ENCODE data around the gene DHCR24. TPM values are rescaled to one million over a fixed set of nuclear protein-coding genes. Genes with fewer than 3 reads are reported as not detected.

Gene DHCR24
- total and polyA plus RNA-seq, 2 of the 13 experiments (the other 11 are each of a cell fraction or from before 2014, with no cell fraction given): 374 to 448 TPM

GRCh38 chr1:54851406-54851805 lies 35.6 kb downstream of the DHCR24 start:
- H3K9ac ChIP-seq (ENCODE audit: insufficient read depth, low read depth, low read length): no peak overlapping the region
- peaks cover 2% of the 10 kb centered on the region for H3K79me2 ChIP-seq (ENCODE audit: insufficient read depth, low read length)
- FAIRE-seq (no peak), DNase-seq (ENCODE audit: low spot score) (no peak), ATAC-seq (no peak)
- no TSS peak for BruUV-seq (replicated peaks)
- no peak overlapping the region for H3K4me3 ChIP-seq (replicated peaks in 1 of 3; ENCODE audit: insufficient read depth in 1 of 3, low read depth in 2 of 3, low read length in 3 of 3)
- 100% methylated on average over 1 of the region's 9 CpGs for WGBS (ENCODE audit: low lambda C conversion rate)
- no peaks in the 10 kb centered on the region for H3K9me3 ChIP-seq (ENCODE audit: low read length)
- peaks cover 59 to 70% of the 10 kb centered on the region in 2 experiments for H3K36me3 ChIP-seq (replicated peaks in 1 of 2; ENCODE audit: control insufficient read depth in 1 of 2, insufficient read depth in 2 of 2, low read length in 2 of 2)
- H3K27ac ChIP-seq (ENCODE audit: extremely low read length, insufficient read depth, low read length): no peak overlapping the region
- H2AFZ ChIP-seq (ENCODE audit: low read length): no peak overlapping the region
- intact Hi-C loops (cut with micrococcal nuclease; ENCODE audit: unreplicated experiment): no loop called here
- H3K4me2 ChIP-seq (ENCODE audit: low read depth, low read length): no peak overlapping the region
- POLR2A ChIA-PET: interaction anchor here (0.7 to 5.6 kb wide), 6 partner anchors 12 to 171 kb away, joined by 3 to 52 read pairs (median 4); partner anchors contain the start of gene DHCR24
- H4K20me1 ChIP-seq (ENCODE audit: insufficient read depth, low read length): peaks cover 44% of the 10 kb centered on the region
- H3K27me3 ChIP-seq (ENCODE audit: control insufficient read depth in 1 of 2, insufficient read depth in 2 of 2, low read length in 2 of 2): no peaks in the 10 kb centered on the region
- TF ChIP-seq SRF (IDR thresholded peaks at IDR 0.05; ENCODE audit: low read depth, low read length) (no peak), POLR2A (IDR thresholded peaks at IDR 0.05; ENCODE audit: insufficient read depth in 1 of 2, low read depth in 2 of 2, low read length in 2 of 2) (peak; percentile 2 to 47; a peak in 1 of 4 replicates), ZNF33A (CRISPR knock-in tag; IDR thresholded peaks at IDR 0.05; ENCODE audit: borderline replicate concordance) (no peak), ARID2 (CRISPR knock-in tag; IDR thresholded peaks at IDR 0.05; ENCODE audit: borderline replicate concordance) (no peak), ATF3 (CRISPR knock-in tag; IDR thresholded peaks at IDR 0.05) (no peak), NPAS2 (CRISPR knock-in tag; IDR thresholded peaks at IDR 0.05; ENCODE audit: borderline replicate concordance) (no peak), POLR2AphosphoS2 (IDR thresholded peaks at IDR 0.05; ENCODE audit: low read depth, low read length) (peak; percentile 65; the same call in 1 of the 2 replicates), ZNF563 (CRISPR knock-in tag; IDR thresholded peaks at IDR 0.05) (no peak)
- TF ChIP-seq, protein P1, sequence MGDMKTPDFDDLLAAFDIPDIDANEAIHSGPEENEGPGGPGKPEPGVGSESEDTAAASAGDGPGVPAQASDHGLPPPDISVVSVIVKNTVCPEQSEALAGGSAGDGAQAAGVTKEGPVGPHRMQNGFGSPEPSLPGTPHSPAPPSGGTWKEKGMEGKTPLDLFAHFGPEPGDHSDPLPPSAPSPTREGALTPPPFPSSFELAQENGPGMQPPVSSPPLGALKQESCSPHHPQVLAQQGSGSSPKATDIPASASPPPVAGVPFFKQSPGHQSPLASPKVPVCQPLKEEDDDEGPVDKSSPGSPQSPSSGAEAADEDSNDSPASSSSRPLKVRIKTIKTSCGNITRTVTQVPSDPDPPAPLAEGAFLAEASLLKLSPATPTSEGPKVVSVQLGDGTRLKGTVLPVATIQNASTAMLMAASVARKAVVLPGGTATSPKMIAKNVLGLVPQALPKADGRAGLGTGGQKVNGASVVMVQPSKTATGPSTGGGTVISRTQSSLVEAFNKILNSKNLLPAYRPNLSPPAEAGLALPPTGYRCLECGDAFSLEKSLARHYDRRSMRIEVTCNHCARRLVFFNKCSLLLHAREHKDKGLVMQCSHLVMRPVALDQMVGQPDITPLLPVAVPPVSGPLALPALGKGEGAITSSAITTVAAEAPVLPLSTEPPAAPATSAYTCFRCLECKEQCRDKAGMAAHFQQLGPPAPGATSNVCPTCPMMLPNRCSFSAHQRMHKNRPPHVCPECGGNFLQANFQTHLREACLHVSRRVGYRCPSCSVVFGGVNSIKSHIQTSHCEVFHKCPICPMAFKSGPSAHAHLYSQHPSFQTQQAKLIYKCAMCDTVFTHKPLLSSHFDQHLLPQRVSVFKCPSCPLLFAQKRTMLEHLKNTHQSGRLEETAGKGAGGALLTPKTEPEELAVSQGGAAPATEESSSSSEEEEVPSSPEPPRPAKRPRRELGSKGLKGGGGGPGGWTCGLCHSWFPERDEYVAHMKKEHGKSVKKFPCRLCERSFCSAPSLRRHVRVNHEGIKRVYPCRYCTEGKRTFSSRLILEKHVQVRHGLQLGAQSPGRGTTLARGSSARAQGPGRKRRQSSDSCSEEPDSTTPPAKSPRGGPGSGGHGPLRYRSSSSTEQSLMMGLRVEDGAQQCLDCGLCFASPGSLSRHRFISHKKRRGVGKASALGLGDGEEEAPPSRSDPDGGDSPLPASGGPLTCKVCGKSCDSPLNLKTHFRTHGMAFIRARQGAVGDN (CRISPR knock-in tag; IDR thresholded peaks at IDR 0.05): peak; percentile 22; the same call in 1 of the 2 replicates
- TF ChIP-seq, protein P2, sequence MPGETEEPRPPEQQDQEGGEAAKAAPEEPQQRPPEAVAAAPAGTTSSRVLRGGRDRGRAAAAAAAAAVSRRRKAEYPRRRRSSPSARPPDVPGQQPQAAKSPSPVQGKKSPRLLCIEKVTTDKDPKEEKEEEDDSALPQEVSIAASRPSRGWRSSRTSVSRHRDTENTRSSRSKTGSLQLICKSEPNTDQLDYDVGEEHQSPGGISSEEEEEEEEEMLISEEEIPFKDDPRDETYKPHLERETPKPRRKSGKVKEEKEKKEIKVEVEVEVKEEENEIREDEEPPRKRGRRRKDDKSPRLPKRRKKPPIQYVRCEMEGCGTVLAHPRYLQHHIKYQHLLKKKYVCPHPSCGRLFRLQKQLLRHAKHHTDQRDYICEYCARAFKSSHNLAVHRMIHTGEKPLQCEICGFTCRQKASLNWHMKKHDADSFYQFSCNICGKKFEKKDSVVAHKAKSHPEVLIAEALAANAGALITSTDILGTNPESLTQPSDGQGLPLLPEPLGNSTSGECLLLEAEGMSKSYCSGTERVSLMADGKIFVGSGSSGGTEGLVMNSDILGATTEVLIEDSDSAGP (CRISPR knock-in tag; IDR thresholded peaks at IDR 0.05; ENCODE audit: borderline replicate concordance): 0 out of 2 replicates have a peak, but pooled peaks have one; percentile 22
- peaks cover 7% of the 10 kb centered on the region for H3K4me1 ChIP-seq (ENCODE audit: insufficient read depth, low read length)
- CTCF ChIA-PET (ENCODE audit: low intra/inter-chr PET ratio, low total read pairs): no interaction called here
- in situ Hi-C loops (cut with HindIII; ENCODE audit: extremely low pct_ligation_motif_present, low pct_unique_long_range_greater_than_20kb): no loop called here

Data from HepG2 (cell line).